T-helper 2 cell treated with Interferon-gamma antibody and Interleukin-4, amounts not matched to agents 5 μg/mL and 100 μg/mL, for 36 hours (primary cell): Measurements from ENCODE around the gene LRRC23.
"Not testable (repeated sequence)": the region's sequence is repeated elsewhere in the genome, so short reads cannot be mapped to it uniquely, and the experiment has no call there.

Source experiments
- DNase-seq: peaks from one replicate; pipeline ENCODE4 v3.0.0; 2021; ENCODE audit warnings: low spot score
- H3K27ac Mint-ChIP-seq: one replicate; pipeline ENCODE4 v1.8.0; 2021; ENCODE audit warnings: mild to moderate bottlenecking, mixed read lengths
- H3K27me3 Mint-ChIP-seq: one replicate; pipeline ENCODE4 v1.8.0; 2021; ENCODE audit warnings: low read depth, mixed read lengths
- H3K36me3 Mint-ChIP-seq: one replicate; pipeline ENCODE4 v1.8.0; 2021; ENCODE audit warnings: low read depth, mixed read lengths
- H3K4me1 Mint-ChIP-seq: one replicate; pipeline ENCODE4 v1.8.0; 2021; ENCODE audit warnings: low read depth, mixed read lengths
- H3K4me3 Mint-ChIP-seq: one replicate; pipeline ENCODE4 v1.8.0; 2022; ENCODE audit warnings: mild to moderate bottlenecking, moderate library complexity, mixed read lengths
- H3K9me3 Mint-ChIP-seq: one replicate; pipeline ENCODE4 v1.8.0; 2021; ENCODE audit warnings: mixed read lengths

Gene LRRC23

GRCh38 chr12:6903722-6904121 is 900 bp upstream of the LRRC23 start:
- H3K4me1 Mint-ChIP-seq: peaks cover 13% of the 10 kb centered on the region
- H3K27me3 Mint-ChIP-seq: no peaks in the 10 kb centered on the region
- H3K4me3 Mint-ChIP-seq: no peak overlapping the region
- no peak overlapping the region for H3K27ac Mint-ChIP-seq
- no peak for DNase-seq
- no peaks in the 10 kb centered on the region for H3K9me3 Mint-ChIP-seq
- H3K36me3 Mint-ChIP-seq: no peaks in the 10 kb centered on the region

GRCh38 chr12:6905414-6906040 is 905 bp downstream of the LRRC23 start:
- Mint-ChIP-seq H3K27ac (no peak overlapping the region), H3K9me3 (no peaks in the 10 kb centered on the region), H3K27me3 (no peaks in the 10 kb centered on the region), H3K4me1 (peaks cover 3% of the 10 kb centered on the region), H3K36me3 (no peaks in the 10 kb centered on the region), H3K4me3 (no peak overlapping the region)
- DNase-seq: no peak

GRCh38 chr12:6908141-6908540 is 3.5 kb downstream of the LRRC23 start:
- not testable (repeated sequence) for H3K27ac Mint-ChIP-seq, H3K4me1 Mint-ChIP-seq, H3K9me3 Mint-ChIP-seq, DNase-seq, H3K36me3 Mint-ChIP-seq, H3K27me3 Mint-ChIP-seq, H3K4me3 Mint-ChIP-seq

GRCh38 chr12:6909421-6910145 is 5.0 kb downstream of the LRRC23 start:
- Mint-ChIP-seq H3K4me1 (peaks cover 7% of the 10 kb centered on the region), H3K36me3 (no peaks in the 10 kb centered on the region), H3K9me3 (no peaks in the 10 kb centered on the region), H3K27me3 (no peaks in the 10 kb centered on the region), H3K4me3 (no peak overlapping the region), H3K27ac (no peak overlapping the region)
- DNase-seq: no peak

- peak overlapping the region; percentile 81 for H3K27ac Mint-ChIP-seq
These were observed 7.7 kb downstream of the LRRC23 start for GRCh38 chr12:6912164-6912935.

GRCh38 chr12:6914246-6914946 is 9.8 kb downstream of the LRRC23 start, which contains the start of gene ENO2:
TSS of gene ENO2 (plus strand) at chr12:6914580. CDS start at chr12:6915833, 1,253 bp downstream.
- Mint-ChIP-seq H3K4me3 (peak within 1 kb of the TSS; percentile 95), H3K27me3 (no peaks in the 10 kb centered on the region), H3K9me3 (no peaks in the 10 kb centered on the region), H3K4me1 (peaks cover 27% of the 10 kb centered on the region), H3K27ac (peak within 1 kb of the TSS; percentile 88), H3K36me3 (peaks cover 27% of the 10 kb centered on the region)
- peak; percentile 85 for DNase-seq

More at GRCh38 chr12:6912164-6912935, 7.7 kb downstream of the LRRC23 start:
- peak overlapping the region; percentile 95 for H3K4me3 Mint-ChIP-seq
- peaks cover 17% of the 10 kb centered on the region for H3K36me3 Mint-ChIP-seq
- no peak for DNase-seq
- no peaks in the 10 kb centered on the region for H3K9me3 Mint-ChIP-seq
- H3K4me1 Mint-ChIP-seq: peaks cover 23% of the 10 kb centered on the region
- H3K27me3 Mint-ChIP-seq: no peaks in the 10 kb centered on the region

- Mint-ChIP-seq H3K9me3 (no peaks in the 10 kb centered on the region), H3K27me3 (no peaks in the 10 kb centered on the region), H3K27ac (peak overlapping the region; percentile 88), H3K36me3 (peaks cover 34% of the 10 kb centered on the region), H3K4me1 (peaks cover 28% of the 10 kb centered on the region), H3K4me3 (peak overlapping the region; percentile 95)
- no peak for DNase-seq
These were observed 10.5 kb downstream of the LRRC23 start for GRCh38 chr12:6914947-6915788.

GRCh38 chr12:6915789-6916285 is 11.2 kb downstream of the LRRC23 start:
- H3K27ac Mint-ChIP-seq: peak overlapping the region; percentile 75
- no peaks in the 10 kb centered on the region for H3K27me3 Mint-ChIP-seq
- peaks cover 34% of the 10 kb centered on the region for H3K36me3 Mint-ChIP-seq
- DNase-seq: no peak
- H3K9me3 Mint-ChIP-seq: no peaks in the 10 kb centered on the region
- peaks cover 28% of the 10 kb centered on the region for H3K4me1 Mint-ChIP-seq
- H3K4me3 Mint-ChIP-seq: peak overlapping the region; percentile 95

GRCh38 chr12:6916426-6917200 is 12.0 kb downstream of the LRRC23 start:
- no peaks in the 10 kb centered on the region for H3K27me3 Mint-ChIP-seq
- H3K9me3 Mint-ChIP-seq: no peaks in the 10 kb centered on the region
- peaks cover 41% of the 10 kb centered on the region for H3K36me3 Mint-ChIP-seq
- peak overlapping the region; percentile 95 for H3K4me3 Mint-ChIP-seq
- H3K4me1 Mint-ChIP-seq: peaks cover 28% of the 10 kb centered on the region
- DNase-seq: no peak
- H3K27ac Mint-ChIP-seq: no peak overlapping the region

GRCh38 chr12:6917491-6918231 is 13.0 kb downstream of the LRRC23 start:
- H3K4me3 Mint-ChIP-seq: no peak overlapping the region
- no peak for DNase-seq
- H3K27me3 Mint-ChIP-seq: no peaks in the 10 kb centered on the region
- no peak overlapping the region for H3K27ac Mint-ChIP-seq
- peaks cover 27% of the 10 kb centered on the region for H3K4me1 Mint-ChIP-seq
- H3K9me3 Mint-ChIP-seq: no peaks in the 10 kb centered on the region
- peaks cover 50% of the 10 kb centered on the region for H3K36me3 Mint-ChIP-seq

GRCh38 chr12:6919588-6919987 is 15.0 kb downstream of the LRRC23 start:
- no peak overlapping the region for H3K4me3 Mint-ChIP-seq
- no peaks in the 10 kb centered on the region for H3K27me3 Mint-ChIP-seq
- peaks cover 28% of the 10 kb centered on the region for H3K4me1 Mint-ChIP-seq
- H3K27ac Mint-ChIP-seq: peak overlapping the region; percentile 9
- H3K9me3 Mint-ChIP-seq: no peaks in the 10 kb centered on the region
- peaks cover 57% of the 10 kb centered on the region for H3K36me3 Mint-ChIP-seq
- no peak for DNase-seq

- H3K4me1 Mint-ChIP-seq: peaks cover 25% of the 10 kb centered on the region
- no peak overlapping the region for H3K4me3 Mint-ChIP-seq
- no peaks in the 10 kb centered on the region for H3K9me3 Mint-ChIP-seq
- no peak for DNase-seq
- no peaks in the 10 kb centered on the region for H3K27me3 Mint-ChIP-seq
- H3K27ac Mint-ChIP-seq: no peak overlapping the region
- peaks cover 47% of the 10 kb centered on the region for H3K36me3 Mint-ChIP-seq
These were observed 16.9 kb downstream of the LRRC23 start for GRCh38 chr12:6921539-6921938.
